ENCODE results near the gene F10. TPM values are rescaled to one million over a fixed set of nuclear protein-coding genes. Genes with fewer than 3 reads are reported as not detected.

Gene F10
- total RNA-seq, 2 experiments from 2014 or later: not detected

- no peak for DNase-seq
- no peaks in the 10 kb centered on the region for H3K27me3 Mint-ChIP-seq
- no peak overlapping the region for H3K4me3 Mint-ChIP-seq
- no peaks in the 10 kb centered on the region for H3K36me3 Mint-ChIP-seq
- H3K27ac Mint-ChIP-seq: no peak overlapping the region
- no peaks in the 10 kb centered on the region for H3K9me3 Mint-ChIP-seq
- no peaks in the 10 kb centered on the region for H3K4me1 Mint-ChIP-seq
Observed at GRCh38 chr13:113115363-113116205, 7.0 kb upstream of the F10 start.

- no peak for DNase-seq
- no peak overlapping the region for H3K4me3 Mint-ChIP-seq
- no peaks in the 10 kb centered on the region for H3K36me3 Mint-ChIP-seq
- H3K9me3 Mint-ChIP-seq: no peaks in the 10 kb centered on the region
- no peak overlapping the region for H3K27ac Mint-ChIP-seq
- H3K27me3 Mint-ChIP-seq: no peaks in the 10 kb centered on the region
- no peaks in the 10 kb centered on the region for H3K4me1 Mint-ChIP-seq
Observed at GRCh38 chr13:113116206-113116800, 6.3 kb upstream of the F10 start.

- DNase-seq: no peak
- no peaks in the 10 kb centered on the region for H3K36me3 Mint-ChIP-seq
- no peaks in the 10 kb centered on the region for H3K4me1 Mint-ChIP-seq
- H3K27me3 Mint-ChIP-seq: no peaks in the 10 kb centered on the region
- H3K27ac Mint-ChIP-seq: no peak overlapping the region
- no peaks in the 10 kb centered on the region for H3K9me3 Mint-ChIP-seq
- H3K4me3 Mint-ChIP-seq: no peak overlapping the region
Observed at GRCh38 chr13:113116871-113117271, 5.7 kb upstream of the F10 start.

GRCh38 chr13:113117335-113117872 lies 5.2 kb upstream of the F10 start:
- Mint-ChIP-seq H3K27ac (no peak overlapping the region), H3K4me1 (no peaks in the 10 kb centered on the region), H3K36me3 (no peaks in the 10 kb centered on the region), H3K27me3 (no peaks in the 10 kb centered on the region), H3K4me3 (no peak overlapping the region), H3K9me3 (no peaks in the 10 kb centered on the region)
- DNase-seq: no peak

GRCh38 chr13:113117911-113118260 lies 4.7 kb upstream of the F10 start:
- no peak overlapping the region for H3K4me3 Mint-ChIP-seq
- DNase-seq: no peak
- no peaks in the 10 kb centered on the region for H3K9me3 Mint-ChIP-seq
- no peak overlapping the region for H3K27ac Mint-ChIP-seq
- H3K27me3 Mint-ChIP-seq: no peaks in the 10 kb centered on the region
- no peaks in the 10 kb centered on the region for H3K4me1 Mint-ChIP-seq
- no peaks in the 10 kb centered on the region for H3K36me3 Mint-ChIP-seq

- H3K4me1 Mint-ChIP-seq: no peaks in the 10 kb centered on the region
- H3K27ac Mint-ChIP-seq: no peak overlapping the region
- H3K36me3 Mint-ChIP-seq: no peaks in the 10 kb centered on the region
- H3K4me3 Mint-ChIP-seq: no peak overlapping the region
- no peaks in the 10 kb centered on the region for H3K9me3 Mint-ChIP-seq
- H3K27me3 Mint-ChIP-seq: no peaks in the 10 kb centered on the region
- no peak for DNase-seq
Observed at GRCh38 chr13:113118261-113119021, 4.2 kb upstream of the F10 start.

- DNase-seq: no peak
- H3K4me3 Mint-ChIP-seq: no peak overlapping the region
- no peaks in the 10 kb centered on the region for H3K36me3 Mint-ChIP-seq
- no peaks in the 10 kb centered on the region for H3K9me3 Mint-ChIP-seq
- no peaks in the 10 kb centered on the region for H3K4me1 Mint-ChIP-seq
- no peak overlapping the region for H3K27ac Mint-ChIP-seq
- no peaks in the 10 kb centered on the region for H3K27me3 Mint-ChIP-seq
Observed at GRCh38 chr13:113119166-113119821, 3.3 kb upstream of the F10 start.

- Mint-ChIP-seq H3K27ac (no peak overlapping the region), H3K36me3 (no peaks in the 10 kb centered on the region), H3K4me1 (no peaks in the 10 kb centered on the region), H3K4me3 (no peak overlapping the region), H3K27me3 (no peaks in the 10 kb centered on the region), H3K9me3 (no peaks in the 10 kb centered on the region)
- DNase-seq: no peak
Observed at GRCh38 chr13:113119822-113120189, 2.8 kb upstream of the F10 start.

- no peak for DNase-seq
- H3K4me3 Mint-ChIP-seq: no peak overlapping the region
Observed at GRCh38 chr13:113120300-113121182, 2.1 kb upstream of the F10 start.

GRCh38 chr13:113121183-113121927 lies 1.2 kb upstream of the F10 start:
- Mint-ChIP-seq H3K27me3 (peaks cover 6% of the 10 kb centered on the region), H3K9me3 (no peaks in the 10 kb centered on the region), H3K36me3 (no peaks in the 10 kb centered on the region), H3K27ac (no peak overlapping the region), H3K4me3 (no peak overlapping the region), H3K4me1 (no peaks in the 10 kb centered on the region)
- DNase-seq: no peak

More at GRCh38 chr13:113120300-113121182, 2.1 kb upstream of the F10 start:
- Mint-ChIP-seq H3K9me3 (no peaks in the 10 kb centered on the region), H3K27me3 (no peaks in the 10 kb centered on the region), H3K27ac (no peak overlapping the region), H3K4me1 (no peaks in the 10 kb centered on the region), H3K36me3 (no peaks in the 10 kb centered on the region)

- no peaks in the 10 kb centered on the region for H3K4me1 Mint-ChIP-seq
- H3K36me3 Mint-ChIP-seq: no peaks in the 10 kb centered on the region
- H3K9me3 Mint-ChIP-seq: no peaks in the 10 kb centered on the region
- peaks cover 7% of the 10 kb centered on the region for H3K27me3 Mint-ChIP-seq
- no peak for DNase-seq
- no peak overlapping the region for H3K27ac Mint-ChIP-seq
- H3K4me3 Mint-ChIP-seq: no peak overlapping the region
Observed at GRCh38 chr13:113121928-113122471, 599 bp upstream of the F10 start.

GRCh38 chr13:113123226-113124201 lies 915 bp downstream of the F10 start:
- Mint-ChIP-seq H3K4me3 (no peak overlapping the region), H3K36me3 (no peaks in the 10 kb centered on the region)
- DNase-seq: no peak

More at GRCh38 chr13:113123226-113124201, 915 bp downstream of the F10 start:
- H3K4me1 Mint-ChIP-seq: no peaks in the 10 kb centered on the region
- peaks cover 21% of the 10 kb centered on the region for H3K27me3 Mint-ChIP-seq
- H3K9me3 Mint-ChIP-seq: no peaks in the 10 kb centered on the region
- H3K27ac Mint-ChIP-seq: no peak overlapping the region

Data from activated naive CD8-positive, alpha-beta T cell treated with anti-CD3 and anti-CD28 coated beads for 36 hours (primary cell).